GM21423 (cell line): ENCODE results near the gene EXOC4.

ENCODE experiments used
- ATAC-seq: cut with Tn5 transposase; IDR thresholded peaks from one replicate; pipeline ENCODE4 v1.9.1; 2021; ENCODE audit warnings: mild to moderate bottlenecking, moderate library complexity; ENCODE audit not compliant: unreplicated experiment

EXOC4 gene

GRCh38 chr7:134009314-134010110 is 756.6 kb downstream of the EXOC4 start:
- no peak for ATAC-seq

GRCh38 chr7:134013249-134013648 is 760.4 kb downstream of the EXOC4 start:
- ATAC-seq = no peak

DNA sequence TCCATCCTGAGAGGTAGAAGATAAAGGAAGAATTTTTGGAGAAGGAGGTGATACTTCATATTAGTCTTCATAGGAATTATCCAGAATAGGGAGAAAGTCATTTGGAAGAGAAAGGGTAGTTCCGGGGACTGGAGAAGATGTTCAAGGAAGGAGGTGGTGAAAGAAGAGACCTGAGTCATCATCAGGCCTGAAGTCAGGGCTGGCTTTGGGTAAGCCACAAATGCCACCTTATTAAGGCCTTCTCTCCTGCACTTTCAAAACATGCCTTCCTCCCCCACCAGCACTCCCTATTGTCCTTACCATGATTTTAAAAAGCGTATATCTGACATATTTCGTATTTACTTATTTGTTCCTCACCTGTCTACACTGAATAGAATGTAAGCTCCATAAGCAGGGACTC is 762.1 kb downstream of the EXOC4 start:
- ATAC-seq = no peak

DNA sequence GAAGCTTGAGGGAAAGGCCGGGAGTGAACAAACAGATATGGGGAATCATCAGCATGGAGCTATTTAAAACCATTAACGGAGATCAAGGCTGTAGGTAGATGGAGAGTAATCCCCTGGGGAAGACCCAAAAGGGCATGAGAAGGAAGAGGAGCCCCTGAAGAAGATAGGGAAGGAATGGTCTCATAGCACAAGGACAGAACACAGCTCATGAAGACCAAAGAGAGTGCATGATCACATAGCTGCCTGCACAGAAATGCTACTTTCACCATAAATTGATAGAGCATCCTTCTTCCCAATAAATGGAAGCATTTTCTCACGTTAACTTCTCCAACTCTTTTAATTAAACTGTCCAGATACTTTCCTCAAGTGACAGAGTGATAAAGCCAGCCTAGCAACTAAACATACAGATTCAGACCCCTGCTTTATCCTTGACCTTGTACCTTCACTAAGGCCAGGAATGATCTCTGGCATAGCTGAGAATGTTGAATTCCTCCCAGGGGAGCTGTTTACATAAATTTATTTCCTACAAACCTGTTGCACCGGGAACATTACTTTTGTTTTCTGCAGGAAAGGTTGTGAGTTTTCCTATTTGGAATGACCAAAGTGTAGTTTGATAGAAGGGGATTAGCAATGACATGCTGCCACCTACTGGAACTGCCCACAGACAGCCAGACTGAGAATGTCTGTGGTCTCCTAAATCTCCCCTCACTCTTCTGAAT is 763.5 kb downstream of the EXOC4 start:
- ATAC-seq = no peak

- no peak for ATAC-seq
Observed at GRCh38 chr7:134016942-134017303, 764.0 kb downstream of the EXOC4 start.

- no peak for ATAC-seq
Observed at GRCh38 chr7:134018306-134018705, 765.4 kb downstream of the EXOC4 start.

GRCh38 chr7:134019251-134019650 is 766.4 kb downstream of the EXOC4 start:
- ATAC-seq = no peak

DNA sequence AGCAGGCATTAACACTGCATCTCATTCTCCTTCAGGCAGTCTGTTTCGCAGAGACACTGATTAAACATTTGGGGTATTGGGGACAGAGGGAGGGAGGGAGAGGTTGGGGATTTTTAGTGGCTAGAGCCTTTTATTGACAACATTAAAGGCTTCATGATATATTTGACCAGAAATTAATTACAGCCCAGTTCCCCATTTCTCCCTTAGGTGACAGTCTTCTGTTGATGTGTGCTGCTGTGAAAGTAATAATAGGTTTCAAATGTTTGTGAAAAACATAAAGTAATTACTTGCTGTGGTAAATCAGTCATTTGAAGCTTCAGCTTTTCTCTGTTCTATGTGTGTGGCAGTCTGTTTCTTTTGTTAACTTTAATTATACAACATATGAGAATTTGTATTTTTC is 769.0 kb downstream of the EXOC4 start:
- ATAC-seq = no peak

- ATAC-seq = no peak
Observed at GRCh38 chr7:134022286-134022911, 769.5 kb downstream of the EXOC4 start.

- ATAC-seq = no peak
Observed at GRCh38 chr7:134024739-134025138, 771.9 kb downstream of the EXOC4 start.

- ATAC-seq = no peak
Observed at GRCh38 chr7:134028853-134029252, 776.0 kb downstream of the EXOC4 start.

- ATAC-seq = no peak
Observed at GRCh38 chr7:134029743-134030142, 776.9 kb downstream of the EXOC4 start.

DNA sequence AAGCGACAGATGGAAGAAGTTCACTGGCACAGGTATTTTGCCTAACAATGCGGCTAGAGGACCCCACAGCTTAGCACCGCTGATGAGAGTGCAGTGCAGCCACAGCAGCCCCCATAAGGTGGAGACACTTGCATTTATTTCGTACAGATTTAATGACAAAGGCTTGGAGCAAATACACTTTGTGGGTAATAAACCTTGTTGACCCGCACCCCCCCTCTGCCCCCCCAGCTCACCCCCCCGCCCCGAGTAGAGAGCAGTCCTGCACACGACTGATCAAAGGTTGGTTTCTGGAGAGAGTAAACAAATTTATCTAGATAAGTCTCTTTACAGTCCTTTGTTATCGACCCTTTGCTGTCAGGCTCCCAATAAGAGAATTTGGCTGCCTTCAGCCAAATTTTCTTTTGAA is 777.6 kb downstream of the EXOC4 start:
- ATAC-seq = no peak

- no peak for ATAC-seq
Observed at GRCh38 chr7:134031835-134032617, 779.1 kb downstream of the EXOC4 start.

DNA sequence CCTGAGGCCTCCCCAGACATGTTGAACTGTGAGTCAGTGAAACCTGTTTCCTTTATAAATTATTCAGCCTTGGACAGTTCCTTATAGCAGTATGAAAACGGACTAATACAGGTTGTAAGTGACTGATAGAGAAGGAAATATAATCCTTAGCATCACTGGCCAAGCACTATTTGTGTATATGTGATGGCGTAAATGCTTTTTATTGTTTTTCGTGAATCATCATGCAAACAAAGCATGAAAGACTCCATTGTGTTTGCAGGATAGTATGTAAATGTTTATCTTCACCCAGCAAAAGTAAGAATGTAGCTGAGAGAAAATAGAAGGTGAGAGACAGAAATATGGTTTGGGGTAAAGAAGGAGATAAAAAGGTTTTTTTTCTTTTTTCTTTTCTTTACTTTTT is 781.8 kb downstream of the EXOC4 start:
- no peak for ATAC-seq

- ATAC-seq = no peak
Observed at GRCh38 chr7:134037991-134038390, 785.1 kb downstream of the EXOC4 start.

GRCh38 chr7:134040988-134041387 is 788.1 kb downstream of the EXOC4 start:
- no peak for ATAC-seq

GRCh38 chr7:134041477-134041876 is 788.6 kb downstream of the EXOC4 start:
- ATAC-seq = no peak

DNA sequence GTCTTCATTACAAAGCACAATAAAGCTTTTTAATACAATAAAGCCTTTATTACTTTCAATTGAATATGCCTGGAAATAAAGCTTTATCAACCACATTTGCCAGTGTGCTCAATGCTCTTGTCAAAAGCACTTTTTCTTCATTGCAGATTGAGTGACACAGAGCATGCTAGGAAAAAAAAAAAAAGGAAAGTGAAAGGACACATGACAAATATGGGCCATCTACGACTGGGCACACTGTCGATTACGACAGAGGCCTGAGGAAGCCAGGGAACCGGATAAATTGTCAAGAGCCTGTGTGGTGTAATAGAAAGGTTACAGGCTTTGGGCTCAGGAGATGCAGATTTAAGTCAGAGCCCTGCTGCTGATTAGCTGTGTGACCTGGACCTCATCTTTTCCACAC is 789.4 kb downstream of the EXOC4 start:
- ATAC-seq = no peak

DNA sequence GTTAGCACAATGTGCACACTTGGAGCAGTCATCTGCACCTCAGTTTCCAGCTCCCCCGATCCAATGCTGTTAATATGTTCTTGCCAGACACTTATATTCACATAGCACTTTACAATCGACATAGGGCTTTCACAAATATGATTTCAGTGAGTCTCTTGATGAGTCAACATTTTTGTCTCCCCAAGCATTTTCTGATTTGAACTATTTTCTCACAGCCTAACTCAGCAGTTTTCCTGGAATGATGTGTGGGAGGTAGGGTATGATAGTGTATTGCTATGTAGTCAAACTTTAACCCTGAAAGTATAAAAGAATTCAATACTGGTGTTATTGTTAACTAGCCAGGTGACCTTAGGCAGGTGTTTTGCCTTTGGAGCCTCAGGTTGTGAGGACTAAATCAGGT is 791.8 kb downstream of the EXOC4 start:
- ATAC-seq = no peak

GRCh38 chr7:134045716-134046115 is 792.8 kb downstream of the EXOC4 start:
- ATAC-seq = no peak
